ENCODE data around the gene MSL3B.

Gene MSL3B

GRCh38 chr2:233835230-233836186 lies 32.7 kb downstream of the MSL3B start (continued):
- TF ChIP-seq AFF1 (IDR thresholded peaks at IDR 0.05; ENCODE audit: low read depth in 1 of 2, partially characterized antibody in 2 of 2) (no peak), TCF15 (CRISPR knock-in tag; IDR thresholded peaks at IDR 0.05) (no peak), POLR2AphosphoS2 (IDR thresholded peaks at IDR 0.05; ENCODE audit: low read length) (peak; percentile 74)

GRCh38 chr2:233833345-233833744 lies 34.8 kb downstream of the MSL3B start:
- Histone ChIP-seq H3K79me2 (ENCODE audit: control insufficient read depth, insufficient read depth, low read length) (peaks cover 11% of the 10 kb centered on the region; the same call in 2 of the 3 replicates), H3K4me2 (ENCODE audit: insufficient read depth, low read length) (no peak overlapping the region), H3K27ac (ENCODE audit: extremely low read depth, low read depth, low read length) (no peak overlapping the region), H3K4me3 (no peak overlapping the region), H3K9me1 (ENCODE audit: control insufficient read depth, insufficient read depth, low read length) (no peaks in the 10 kb centered on the region), H3K27me3 (ENCODE audit: control insufficient read depth in 2 of 2, insufficient read depth in 2 of 2, low read length in 2 of 2) (no peaks in the 10 kb centered on the region), H3K4me1 (replicated peaks in 1 of 2; ENCODE audit: control insufficient read depth in 2 of 2, insufficient read depth in 2 of 2, low read length in 2 of 2) (peaks cover 0 to 5% of the 10 kb centered on the region in 2 experiments; a peak in 2 of 5 replicates), H3K9me3 (replicated peaks; ENCODE audit: control insufficient read depth, insufficient read depth, low read depth, low read length) (no peaks in the 10 kb centered on the region), H4K20me1 (replicated peaks; ENCODE audit: control insufficient read depth, insufficient read depth, low read length) (no peaks in the 10 kb centered on the region; the same call in none of the 2 replicates), H3K36me3 (ENCODE audit: control insufficient read depth, insufficient read depth, low read length) (peaks cover 43% of the 10 kb centered on the region; the same call in 2 of the 3 replicates), H3K9ac (ENCODE audit: insufficient read depth in 1 of 2, low read depth in 2 of 2, low read length in 2 of 2) (no peak overlapping the region), H2AFZ (ENCODE audit: low read depth, low read length) (no peak overlapping the region)
- ChIA-PET POLR2A (interaction anchor here (0.5 to 1.0 kb wide), 2 partner anchors 19 to 42 kb away, joined by 3 to 4 read pairs; no protein-coding TSS in a partner anchor), CTCF (ENCODE audit: low intra/inter-chr PET ratio) (interaction anchor here (0.6 kb wide), 1 partner anchor 425 kb away, joined by 3 read pairs; no protein-coding TSS in a partner anchor)
- 68% methylated on average over 6 of the region's 10 CpGs for WGBS (ENCODE audit: insufficient coverage, low coverage, missing lambda C conversion rate)
- BruUV-seq (replicated peaks), result no TSS peak
- in situ Hi-C loops (cut with MboI) (no loop called here), intact Hi-C loops (cut with micrococcal nuclease) (no loop called here)
- ATAC-seq, result no peak; the same call in 2 of the 3 replicates
- no peak for DNase-seq (ENCODE audit: extremely low read depth in 1 of 4, low spot score in 3 of 4)
- no peak for FAIRE-seq
- TF ChIP-seq PHF8 (IDR thresholded peaks at IDR 0.05; ENCODE audit: borderline replicate concordance, low read length) (no peak), ZFP91 (CRISPR knock-in tag; IDR thresholded peaks at IDR 0.05) (no peak), GATAD2A (IDR thresholded peaks at IDR 0.05) (no peak), POLR2G (IDR thresholded peaks at IDR 0.05; ENCODE audit: low read depth, low read length) (0 out of 2 replicates have a peak, but pooled peaks have one; percentile 10), PRDM10 (IDR thresholded peaks at IDR 0.05; ENCODE audit: partially characterized antibody) (no peak)

Data from K562 (cell line).